Karpas-422 (cell line): ENCODE results near the gene KRTAP9-7. TPM values are rescaled to one million over a fixed set of nuclear protein-coding genes. Genes with fewer than 3 reads are reported as not detected.

Experiments used
- DNase-seq: peaks from one replicate; pipeline ENCODE4 v3.0.0-alpha.2; 2015
- H2AFZ ChIP-seq: fragments of 200-600 bp; sonication (generic); 2 replicates; pipeline ENCODE4 v1.6.1; 2014; ENCODE audit warnings: antibody characterized with exemption, low read length, mixed read lengths
- H3K27ac ChIP-seq: fragments of 200-600 bp; sonication (generic); 2 replicates; pipeline ENCODE4 v1.5.1; 2014; ENCODE audit warnings: mild to moderate bottlenecking, low read length, moderate library complexity
- H3K27me3 ChIP-seq: fragments of 200-600 bp; sonication (generic); 2 replicates; pipeline ENCODE4 v1.6.1; 2014; ENCODE audit warnings: low read length, mixed read lengths
- H3K36me3 ChIP-seq: fragments of 200-600 bp; sonication (generic); 2 replicates; pipeline ENCODE4 v1.6.1; 2014; ENCODE audit warnings: low read length, mixed read lengths; ENCODE audit not compliant: insufficient read depth
- H3K4me1 ChIP-seq: fragments of 200-600 bp; sonication (generic); 2 replicates; pipeline ENCODE4 v1.6.1; 2014; ENCODE audit warnings: mild to moderate bottlenecking, low read length, mixed read lengths
- H3K4me2 ChIP-seq: fragments of 200-600 bp; sonication (generic); 2 replicates; pipeline ENCODE4 v1.6.1; 2014; ENCODE audit warnings: low read length, low read depth, mild to moderate bottlenecking; ENCODE audit not compliant: poor library complexity, severe bottlenecking
- H3K4me3 ChIP-seq: fragments of 200-600 bp; sonication (generic); 2 replicates; pipeline ENCODE4 v1.5.1; 2014; ENCODE audit warnings: mild to moderate bottlenecking, antibody characterized with exemption, low read length, mixed read lengths
- H3K79me2 ChIP-seq: fragments of 200-600 bp; sonication (generic); 2 replicates; pipeline ENCODE4 v1.6.1; 2014; ENCODE audit warnings: mild to moderate bottlenecking, low read length, mixed read lengths
- H3K9ac ChIP-seq: fragments of 200-600 bp; sonication (generic); 2 replicates; pipeline ENCODE4 v1.6.0; 2014; ENCODE audit warnings: low read length
- H3K9me2 ChIP-seq: fragments of 200-600 bp; sonication (generic), shearing (Covaris generic); replicated peaks from 2 replicates; pipeline ENCODE4 v1.6.0; 2014; ENCODE audit warnings: mild to moderate bottlenecking, low read length, moderate library complexity; ENCODE audit not compliant: insufficient read depth
- H3K9me3 ChIP-seq: fragments of 300-700, 200-600 bp; sonication (generic); 2 replicates; pipeline ENCODE4 v1.6.1; 2014; ENCODE audit warnings: low read length, mixed read lengths
- H4K20me1 ChIP-seq: fragments of 200-600 bp; sonication (generic); 2 replicates; pipeline ENCODE4 v1.6.1; 2014; ENCODE audit warnings: mild to moderate bottlenecking, antibody characterized with exemption, low read length, low read depth; ENCODE audit not compliant: insufficient read depth
- total RNA-seq: library from RNA; depleted of rRNA; stranded (reverse); fragments of >200 nt; shearing (Covaris generic); gene quantifications from 2 replicates; pipeline ENCODE4 v1.2.3, GENCODE V29; 2014; ENCODE audit warnings: low replicate concordance

Gene KRTAP9-7
- total RNA-seq, 1 experiment from 2014 or later, result not detected

GRCh38 chr17:41287050-41287449, 11.6 kb downstream of the KRTAP9-7 start:
- H3K9me2 ChIP-seq, result no peaks in the 10 kb centered on the region
- H3K9ac ChIP-seq, result no peak overlapping the region
- no peaks in the 10 kb centered on the region for H3K36me3 ChIP-seq
- no peaks in the 10 kb centered on the region for H4K20me1 ChIP-seq
- no peaks in the 10 kb centered on the region for H3K4me1 ChIP-seq
- no peak overlapping the region for H3K4me3 ChIP-seq
- H3K9me3 ChIP-seq, result no peaks in the 10 kb centered on the region
- no peaks in the 10 kb centered on the region for H3K27me3 ChIP-seq
- H3K27ac ChIP-seq, result no peak overlapping the region
- H2AFZ ChIP-seq, result no peak overlapping the region
- DNase-seq, result no peak
- no peaks in the 10 kb centered on the region for H3K79me2 ChIP-seq
- H3K4me2 ChIP-seq, result no peak overlapping the region

GRCh38 chr17:41294016-41294415, 18.5 kb downstream of the KRTAP9-7 start:
- Histone ChIP-seq H3K27ac (no peak overlapping the region), H3K4me3 (no peak overlapping the region), H4K20me1 (no peaks in the 10 kb centered on the region), H3K79me2 (no peaks in the 10 kb centered on the region), H2AFZ (no peak overlapping the region), H3K4me1 (no peaks in the 10 kb centered on the region), H3K27me3 (no peaks in the 10 kb centered on the region), H3K9me3 (no peaks in the 10 kb centered on the region), H3K9me2 (no peaks in the 10 kb centered on the region), H3K4me2 (no peak overlapping the region), H3K9ac (no peak overlapping the region), H3K36me3 (no peaks in the 10 kb centered on the region)
- DNase-seq, result no peak

GRCh38 chr17:41296846-41297245, 21.3 kb downstream of the KRTAP9-7 start:
- no peaks in the 10 kb centered on the region for H3K9me3 ChIP-seq
- H2AFZ ChIP-seq, result no peak overlapping the region
- H3K9ac ChIP-seq, result no peak overlapping the region
- no peaks in the 10 kb centered on the region for H4K20me1 ChIP-seq
- no peaks in the 10 kb centered on the region for H3K9me2 ChIP-seq
- no peak overlapping the region for H3K27ac ChIP-seq
- no peak for DNase-seq
- H3K27me3 ChIP-seq, result no peaks in the 10 kb centered on the region
- no peaks in the 10 kb centered on the region for H3K36me3 ChIP-seq
- no peaks in the 10 kb centered on the region for H3K4me1 ChIP-seq
- H3K4me2 ChIP-seq, result no peak overlapping the region
- no peak overlapping the region for H3K4me3 ChIP-seq
- H3K79me2 ChIP-seq, result no peaks in the 10 kb centered on the region

GRCh38 chr17:41298458-41299135, 23.1 kb downstream of the KRTAP9-7 start:
- Histone ChIP-seq H3K27ac (no peak overlapping the region), H4K20me1 (no peaks in the 10 kb centered on the region), H3K4me3 (no peak overlapping the region), H3K9me3 (no peaks in the 10 kb centered on the region), H3K9ac (no peak overlapping the region), H3K4me2 (no peak overlapping the region), H3K79me2 (no peaks in the 10 kb centered on the region), H3K36me3 (no peaks in the 10 kb centered on the region), H2AFZ (no peak overlapping the region), H3K27me3 (no peaks in the 10 kb centered on the region), H3K4me1 (no peaks in the 10 kb centered on the region), H3K9me2 (no peaks in the 10 kb centered on the region)
- no peak for DNase-seq

GRCh38 chr17:41301204-41301790, 25.8 kb downstream of the KRTAP9-7 start:
- H3K9me2 ChIP-seq, result no peaks in the 10 kb centered on the region
- H3K36me3 ChIP-seq, result no peaks in the 10 kb centered on the region
- H3K9me3 ChIP-seq, result no peaks in the 10 kb centered on the region
- H2AFZ ChIP-seq, result no peak overlapping the region
- H4K20me1 ChIP-seq, result no peaks in the 10 kb centered on the region
- no peak overlapping the region for H3K9ac ChIP-seq
- DNase-seq, result no peak
- no peaks in the 10 kb centered on the region for H3K27me3 ChIP-seq
- H3K4me3 ChIP-seq, result no peak overlapping the region
- no peak overlapping the region for H3K27ac ChIP-seq
- no peaks in the 10 kb centered on the region for H3K4me1 ChIP-seq
- no peaks in the 10 kb centered on the region for H3K79me2 ChIP-seq
- H3K4me2 ChIP-seq, result no peak overlapping the region

GRCh38 chr17:41301916-41302901, 26.7 kb downstream of the KRTAP9-7 start, which contains the start of gene KRTAP29-1:
KRTAP29-1 (minus strand) TSS chr17:41302851; CDS start chr17:41302851, 0 bp downstream.
- no peak within 1 kb of the TSS for H3K27ac ChIP-seq
- H3K9me2 ChIP-seq, result no peaks in the 10 kb centered on the region
- H2AFZ ChIP-seq, result no peak within 1 kb of the TSS
- H3K79me2 ChIP-seq, result no peaks in the 10 kb centered on the region
- no peaks in the 10 kb centered on the region for H3K36me3 ChIP-seq
- no peak within 1 kb of the TSS for H3K4me2 ChIP-seq
- H3K9me3 ChIP-seq, result no peaks in the 10 kb centered on the region
- no peak for DNase-seq
- no peaks in the 10 kb centered on the region for H3K4me1 ChIP-seq
- no peak within 1 kb of the TSS for H3K9ac ChIP-seq
- no peak within 1 kb of the TSS for H3K4me3 ChIP-seq
- H4K20me1 ChIP-seq, result no peaks in the 10 kb centered on the region
- no peaks in the 10 kb centered on the region for H3K27me3 ChIP-seq

- Histone ChIP-seq H4K20me1 (no peaks in the 10 kb centered on the region), H3K9me2 (no peaks in the 10 kb centered on the region), H3K27ac (no peak overlapping the region), H3K4me1 (no peaks in the 10 kb centered on the region), H3K36me3 (no peaks in the 10 kb centered on the region), H3K9ac (no peak overlapping the region), H3K79me2 (no peaks in the 10 kb centered on the region), H3K4me3 (no peak overlapping the region), H3K9me3 (no peaks in the 10 kb centered on the region), H3K27me3 (no peaks in the 10 kb centered on the region), H2AFZ (no peak overlapping the region), H3K4me2 (no peak overlapping the region)
- no peak for DNase-seq
Observed at GRCh38 chr17:41302981-41303380, 27.5 kb downstream of the KRTAP9-7 start.

GRCh38 chr17:41304091-41304490, 28.6 kb downstream of the KRTAP9-7 start:
- Histone ChIP-seq H3K27ac (no peak overlapping the region), H3K9ac (no peak overlapping the region), H2AFZ (no peak overlapping the region), H3K9me3 (no peaks in the 10 kb centered on the region), H3K27me3 (no peaks in the 10 kb centered on the region), H4K20me1 (no peaks in the 10 kb centered on the region), H3K9me2 (no peaks in the 10 kb centered on the region), H3K79me2 (no peaks in the 10 kb centered on the region), H3K4me1 (peaks cover 3% of the 10 kb centered on the region; the same call in 1 of the 2 replicates), H3K36me3 (no peaks in the 10 kb centered on the region), H3K4me3 (no peak overlapping the region), H3K4me2 (no peak overlapping the region)
- no peak for DNase-seq
